Measurements from ENCODE around the gene SLC25A11. TPM values are rescaled to one million over a fixed set of nuclear protein-coding genes. Genes with fewer than 3 reads are reported as not detected.

The SLC25A11 gene
- total and polyA plus RNA-seq, 2 donors (not counting 1 experiment from before 2014, with no cell fraction given), result 29.2 to 59.3 TPM

- DNase-seq (ENCODE audit: low read depth in 2 of 2), result no peak
- no peak overlapping the region for H3K4me3 ChIP-seq (replicated peaks in 1 of 4; ENCODE audit: control extremely low read depth in 1 of 4, insufficient read depth in 1 of 4, low read depth in 3 of 4, low read length in 4 of 4)
- no peak overlapping the region for H3K27ac ChIP-seq (ENCODE audit: insufficient read depth, low read length)
- peaks cover 13% of the 10 kb centered on the region for H3K4me1 ChIP-seq (ENCODE audit: control insufficient read depth, extremely low read depth, insufficient read depth, low read length)
- TF ChIP-seq EZH2 (IDR thresholded peaks at IDR 0.05; ENCODE audit: low read length, missing control alignments) (no peak), CTCF (conservative IDR thresholded peaks at IDR 0.05 in 1 of 2, IDR thresholded peaks at IDR 0.05 in 1 of 2; ENCODE audit: low read depth in 1 of 2, low read length in 2 of 2) (no peak)
- no peak overlapping the region for H3K9ac ChIP-seq (ENCODE audit: insufficient read depth, low read length)
- no peak overlapping the region for H3K4me2 ChIP-seq (ENCODE audit: extremely low read depth, insufficient read depth, low read length)
- no peaks in the 10 kb centered on the region for H4K20me1 ChIP-seq (ENCODE audit: control insufficient read depth, extremely low read depth, insufficient read depth, low read length)
- no peaks in the 10 kb centered on the region for H3K9me3 ChIP-seq (ENCODE audit: control insufficient read depth, insufficient read depth, low read depth, low read length)
- H3K36me3 ChIP-seq (ENCODE audit: control insufficient read depth, insufficient read depth, low read length), result peaks cover 7% of the 10 kb centered on the region
- H3K27me3 ChIP-seq (ENCODE audit: control insufficient read depth, insufficient read depth, low read length), result no peaks in the 10 kb centered on the region
- H3K79me2 ChIP-seq (ENCODE audit: control insufficient read depth, insufficient read depth, low read length), result no peaks in the 10 kb centered on the region
- H2AFZ ChIP-seq (ENCODE audit: low read length), result no peak overlapping the region
Measured at GRCh38 chr17:4955091-4955490, 15.2 kb upstream of the SLC25A11 start.

- Histone ChIP-seq H3K27me3 (ENCODE audit: control insufficient read depth, insufficient read depth, low read length) (no peaks in the 10 kb centered on the region), H3K4me3 (replicated peaks in 1 of 4; ENCODE audit: control extremely low read depth in 1 of 4, insufficient read depth in 1 of 4, low read depth in 3 of 4, low read length in 4 of 4) (peak overlapping the region in 1 of 4 experiments; percentile 25), H3K4me2 (ENCODE audit: extremely low read depth, insufficient read depth, low read length) (peak overlapping the region; percentile 57), H3K9me3 (ENCODE audit: control insufficient read depth, insufficient read depth, low read depth, low read length) (no peaks in the 10 kb centered on the region), H3K9ac (ENCODE audit: insufficient read depth, low read length) (no peak overlapping the region), H3K79me2 (ENCODE audit: control insufficient read depth, insufficient read depth, low read length) (no peaks in the 10 kb centered on the region), H3K27ac (ENCODE audit: insufficient read depth, low read length) (peak overlapping the region; percentile 42), H4K20me1 (ENCODE audit: control insufficient read depth, extremely low read depth, insufficient read depth, low read length) (no peaks in the 10 kb centered on the region), H3K36me3 (ENCODE audit: control insufficient read depth, insufficient read depth, low read length) (peaks cover 1% of the 10 kb centered on the region), H3K4me1 (ENCODE audit: control insufficient read depth, extremely low read depth, insufficient read depth, low read length) (peaks cover 15% of the 10 kb centered on the region), H2AFZ (ENCODE audit: low read length) (peak overlapping the region; percentile 36)
- DNase-seq (ENCODE audit: low read depth in 2 of 2), result peak; percentile 56 to 78
- no peak for TF ChIP-seq CTCF (conservative IDR thresholded peaks at IDR 0.05 in 1 of 2, IDR thresholded peaks at IDR 0.05 in 1 of 2; ENCODE audit: low read depth in 1 of 2, low read length in 2 of 2)
- no peak for TF ChIP-seq EZH2 (IDR thresholded peaks at IDR 0.05; ENCODE audit: low read length, missing control alignments)
Measured at GRCh38 chr17:4953451-4953961, 13.7 kb upstream of the SLC25A11 start.

GRCh38 chr17:4951486-4951885 is 11.6 kb upstream of the SLC25A11 start:
- H3K4me2 ChIP-seq (ENCODE audit: extremely low read depth, insufficient read depth, low read length), result no peak overlapping the region
- peaks cover 5% of the 10 kb centered on the region for H3K36me3 ChIP-seq (ENCODE audit: control insufficient read depth, insufficient read depth, low read length)
- H3K79me2 ChIP-seq (ENCODE audit: control insufficient read depth, insufficient read depth, low read length), result peaks cover 18% of the 10 kb centered on the region
- no peak overlapping the region for H3K9ac ChIP-seq (ENCODE audit: insufficient read depth, low read length)
- peaks cover 2% of the 10 kb centered on the region for H4K20me1 ChIP-seq (ENCODE audit: control insufficient read depth, extremely low read depth, insufficient read depth, low read length)
- TF ChIP-seq EZH2 (IDR thresholded peaks at IDR 0.05; ENCODE audit: low read length, missing control alignments) (no peak), CTCF (conservative IDR thresholded peaks at IDR 0.05 in 1 of 2, IDR thresholded peaks at IDR 0.05 in 1 of 2; ENCODE audit: low read depth in 1 of 2, low read length in 2 of 2) (no peak)
- no peak overlapping the region for H3K27ac ChIP-seq (ENCODE audit: insufficient read depth, low read length)
- peaks cover 15% of the 10 kb centered on the region for H3K4me1 ChIP-seq (ENCODE audit: control insufficient read depth, extremely low read depth, insufficient read depth, low read length)
- DNase-seq (ENCODE audit: low read depth in 2 of 2), result no peak
- H3K9me3 ChIP-seq (ENCODE audit: control insufficient read depth, insufficient read depth, low read depth, low read length), result no peaks in the 10 kb centered on the region
- H3K27me3 ChIP-seq (ENCODE audit: control insufficient read depth, insufficient read depth, low read length), result no peaks in the 10 kb centered on the region
- H3K4me3 ChIP-seq (replicated peaks in 1 of 4; ENCODE audit: control extremely low read depth in 1 of 4, insufficient read depth in 1 of 4, low read depth in 3 of 4, low read length in 4 of 4), result no peak overlapping the region
- no peak overlapping the region for H2AFZ ChIP-seq (ENCODE audit: low read length)

All from fibroblast of lung (primary cell).